GM19372 (cell line): ENCODE data around the gene MTG2.

Experiments
- ATAC-seq: cut with Tn5 transposase; IDR thresholded peaks from one replicate; pipeline ENCODE4 v1.9.1; 2021; ENCODE audit warnings: mild to moderate bottlenecking, low read depth, moderate library complexity; ENCODE audit not compliant: unreplicated experiment

Gene MTG2

DNA sequence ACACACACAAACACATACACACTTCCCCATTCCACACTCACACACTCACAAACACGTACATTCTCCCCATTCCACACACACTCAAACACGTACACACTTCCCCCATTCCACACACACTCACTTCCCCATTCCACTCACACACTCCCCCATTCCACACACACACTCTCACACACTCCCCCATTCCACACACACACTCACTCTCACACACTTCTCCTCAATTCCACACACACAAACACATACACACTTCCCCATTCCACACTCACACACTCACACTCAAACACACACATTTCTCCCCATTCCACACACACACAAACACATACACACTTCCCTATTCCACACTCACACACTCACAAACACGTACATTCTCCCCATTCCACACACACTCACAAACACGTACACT lies 46.8 kb downstream of the MTG2 start:
- ATAC-seq = no peak

DNA sequence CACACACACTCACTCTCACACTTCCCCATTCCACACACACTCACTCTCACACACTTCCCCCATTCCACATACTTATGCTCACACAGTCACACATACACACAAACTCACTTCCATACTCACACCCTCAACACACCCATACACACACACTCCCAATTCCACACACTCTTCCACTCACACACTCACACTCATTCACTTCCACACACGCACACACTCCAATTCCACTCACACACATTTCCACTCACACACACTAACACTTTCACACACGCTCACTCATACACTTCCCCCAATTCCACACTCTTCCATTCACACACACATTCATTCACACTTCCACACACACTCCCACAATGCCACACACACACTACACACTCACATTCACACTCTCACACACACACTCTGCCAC lies 47.4 kb downstream of the MTG2 start:
- no peak for ATAC-seq

DNA sequence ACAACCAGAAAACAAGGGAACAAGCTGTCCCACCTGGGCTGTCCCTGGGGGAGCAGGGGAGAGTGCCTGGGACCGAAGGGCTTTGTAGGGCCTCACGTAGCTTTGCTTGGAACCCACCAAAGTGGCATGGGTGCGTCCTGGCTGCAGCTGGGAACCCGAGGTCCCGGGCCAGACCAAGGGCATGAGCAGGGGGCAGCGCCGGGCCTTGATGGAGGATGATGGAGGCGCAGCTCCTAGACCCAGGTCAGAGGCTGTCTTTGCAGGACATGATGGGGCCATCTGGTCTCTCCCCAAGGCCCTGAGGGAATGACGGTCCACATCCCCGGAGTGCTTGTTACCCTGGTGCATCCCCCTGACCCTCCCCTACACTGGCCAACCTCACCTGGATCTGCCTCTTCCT lies 47.9 kb downstream of the MTG2 start:
- ATAC-seq = no peak

DNA sequence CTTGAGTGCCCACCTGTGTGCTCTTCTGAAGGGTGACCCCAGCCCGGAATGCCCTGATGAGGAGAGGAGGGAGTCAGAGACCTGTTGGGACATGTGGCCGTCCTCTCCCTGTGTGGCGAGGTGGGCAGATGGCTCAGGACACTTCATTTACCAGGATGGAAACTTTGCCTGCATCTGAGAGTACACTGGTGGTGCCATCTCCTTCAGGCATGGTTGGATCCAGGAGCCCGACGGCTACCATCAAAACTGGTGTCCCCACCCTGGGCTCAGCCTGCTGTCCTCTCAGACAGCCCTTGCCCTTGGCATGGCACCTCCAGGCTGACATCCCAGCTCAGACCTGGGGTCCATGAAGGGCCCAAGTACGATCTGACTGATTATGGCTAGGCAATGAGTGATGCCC lies 48.5 kb downstream of the MTG2 start:
- ATAC-seq = no peak

- ATAC-seq = no peak
Observed at GRCh38 chr20:62232194-62232593, 49.4 kb downstream of the MTG2 start.

DNA sequence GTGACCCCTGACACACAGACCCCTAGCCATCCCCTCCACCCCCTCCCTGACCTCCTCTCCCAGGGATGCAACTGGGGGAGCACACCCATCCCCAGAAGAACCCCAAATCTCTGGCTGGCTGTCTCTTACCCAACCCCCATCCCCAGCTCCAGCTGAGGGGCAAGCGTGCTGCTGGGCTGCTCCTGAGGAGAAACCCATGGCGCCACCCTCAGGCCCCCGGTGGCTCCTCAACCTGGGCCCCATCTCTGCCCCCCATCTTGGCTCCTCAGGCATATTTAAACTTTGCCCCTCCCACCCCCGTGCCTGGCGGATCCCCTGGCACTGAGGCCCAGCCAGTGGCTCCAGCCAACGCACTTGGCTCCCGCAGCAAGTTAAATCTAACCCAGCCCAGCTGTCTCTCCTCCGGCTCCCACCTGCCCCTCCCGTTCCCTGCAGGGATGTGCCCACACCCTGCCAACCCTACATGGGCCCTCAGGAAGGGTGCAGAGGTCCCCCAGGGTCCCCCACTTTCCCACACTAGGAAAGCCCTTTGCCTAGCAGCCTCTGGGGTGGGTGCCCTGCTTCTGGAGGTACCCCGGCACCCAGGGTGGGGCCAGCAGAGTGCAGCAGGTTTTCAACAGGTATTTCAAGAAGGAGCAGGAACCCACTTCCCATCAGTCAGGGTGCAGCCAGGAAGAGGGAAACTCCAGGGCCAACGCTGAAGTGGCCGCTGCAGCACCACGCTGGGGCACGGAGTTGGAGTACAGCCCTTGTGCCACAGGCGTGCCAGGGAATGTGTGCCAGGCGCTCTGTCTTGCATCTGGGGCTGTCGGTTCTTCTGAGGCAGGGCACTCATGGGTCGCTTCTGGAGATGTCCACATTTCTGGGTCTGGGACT lies 50.2 kb downstream of the MTG2 start:
- no peak for ATAC-seq

- ATAC-seq = no peak
Observed at GRCh38 chr20:62233684-62234083, 50.9 kb downstream of the MTG2 start.

DNA sequence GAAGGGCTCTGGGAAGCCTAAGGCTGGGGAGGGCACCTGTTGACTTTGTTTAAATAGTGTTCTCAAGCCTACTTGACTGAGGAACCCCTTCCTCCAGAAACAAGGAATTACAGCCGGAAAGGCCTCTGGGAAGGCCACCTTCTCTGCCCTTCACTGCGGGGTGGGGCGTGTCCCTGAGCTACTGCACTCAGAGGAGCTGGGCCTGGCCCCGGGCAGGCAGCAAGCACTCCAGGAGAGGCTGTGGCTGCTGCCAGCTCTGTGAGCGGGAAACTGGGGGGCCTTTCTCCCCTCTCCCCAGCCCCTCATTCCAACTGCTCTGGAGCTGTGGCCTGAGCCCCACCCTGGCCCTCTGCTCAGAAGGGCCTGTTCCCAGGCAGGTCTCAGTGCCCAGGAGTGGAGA lies 51.5 kb downstream of the MTG2 start:
- no peak for ATAC-seq

- no peak for ATAC-seq
Observed at GRCh38 chr20:62235001-62235776, 52.4 kb downstream of the MTG2 start.

GRCh38 chr20:62235777-62236157 lies 52.9 kb downstream of the MTG2 start:
- no peak for ATAC-seq

- no peak for ATAC-seq
Observed at GRCh38 chr20:62236200-62236599, 53.4 kb downstream of the MTG2 start.

DNA sequence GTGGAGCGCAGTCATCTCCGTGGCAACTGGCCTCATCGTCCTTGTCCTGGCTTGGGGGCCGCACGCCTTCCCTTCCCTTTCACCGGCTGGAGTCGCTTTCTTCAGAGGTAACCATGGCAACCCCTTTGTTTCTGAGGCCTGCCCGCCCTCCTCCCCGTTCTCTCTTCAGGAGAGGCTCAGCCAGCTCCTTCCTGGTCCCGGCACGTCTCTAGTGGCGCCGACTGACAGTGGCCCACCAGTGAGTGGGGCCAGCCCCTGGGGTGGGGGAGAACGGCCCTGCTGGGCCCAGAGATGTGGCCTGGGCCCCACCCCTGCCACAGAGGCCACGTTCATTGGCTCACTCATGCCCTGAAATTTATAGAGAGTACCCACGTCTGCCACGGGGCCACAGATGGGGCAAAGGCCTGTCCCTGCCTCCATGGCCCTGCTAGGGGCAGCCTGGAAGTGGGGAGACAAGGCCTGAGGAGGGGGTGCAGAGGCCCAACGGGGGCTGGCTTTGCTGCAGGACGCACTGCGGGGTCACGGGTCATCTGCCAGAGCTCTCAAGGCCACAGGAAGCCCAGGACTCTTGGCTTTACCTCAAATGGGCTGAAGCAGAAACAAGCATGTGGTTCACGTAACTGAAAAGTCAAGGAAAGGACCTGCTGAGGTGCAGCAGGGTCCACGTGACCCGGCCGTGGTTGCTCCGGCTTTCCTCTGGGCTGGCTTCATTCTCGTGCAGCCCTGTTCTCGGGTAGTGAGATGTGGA lies 54.1 kb downstream of the MTG2 start:
- no peak for ATAC-seq

DNA sequence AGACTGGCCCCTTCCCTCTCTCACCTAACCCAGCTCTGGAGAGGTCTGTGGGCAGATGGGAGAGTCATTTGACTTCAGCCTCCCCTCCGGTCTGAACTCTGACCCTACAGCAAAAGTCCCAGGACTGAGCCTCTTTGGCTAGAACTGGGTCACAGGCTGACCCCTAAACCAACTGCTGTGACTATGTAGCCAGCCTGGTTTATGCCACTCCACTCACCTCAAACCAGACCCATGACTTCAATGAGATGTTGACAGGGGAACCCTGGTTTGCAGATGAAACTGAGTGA lies 54.6 kb downstream of the MTG2 start:
- ATAC-seq = no peak

GRCh38 chr20:62237801-62238568 lies 55.2 kb downstream of the MTG2 start, which contains the start of gene OSBPL2:
Gene OSBPL2, plus strand, starts transcription at chr20:62238521. Its CDS starts 17,664 bp downstream, at chr20:62256185.
- peak; percentile 89 for ATAC-seq

GRCh38 chr20:62238569-62239277 lies 55.9 kb downstream of the MTG2 start:
- no peak for ATAC-seq

DNA sequence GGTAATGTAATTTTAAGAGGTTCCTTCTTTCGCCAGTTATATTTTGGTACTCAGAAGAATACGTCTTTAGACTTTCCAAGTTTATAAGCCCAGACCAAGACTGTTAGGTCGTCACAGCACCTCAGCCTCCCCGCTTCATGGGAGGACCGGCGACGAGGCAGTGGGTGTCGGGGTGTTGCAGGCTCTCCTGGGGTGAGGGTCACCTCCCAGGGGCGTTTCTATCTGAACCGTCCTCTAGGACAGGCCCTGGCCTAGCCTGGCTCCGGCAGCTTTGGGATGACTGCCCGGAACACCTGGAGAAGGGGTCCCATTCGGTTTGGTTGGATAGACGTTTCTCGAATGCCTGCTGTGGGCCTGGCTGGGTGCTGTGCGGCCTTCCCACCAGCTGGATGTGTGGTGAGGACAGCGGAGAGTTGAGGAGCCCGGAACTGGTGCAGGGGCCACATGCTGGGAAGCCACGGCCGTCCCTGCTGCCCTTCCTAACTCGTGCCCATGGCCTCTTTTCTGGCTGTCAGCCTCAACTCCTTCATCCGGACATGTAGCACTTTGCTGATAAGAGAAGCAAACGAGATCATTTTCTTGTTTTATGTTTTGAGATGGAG lies 56.6 kb downstream of the MTG2 start:
- no peak for ATAC-seq

DNA sequence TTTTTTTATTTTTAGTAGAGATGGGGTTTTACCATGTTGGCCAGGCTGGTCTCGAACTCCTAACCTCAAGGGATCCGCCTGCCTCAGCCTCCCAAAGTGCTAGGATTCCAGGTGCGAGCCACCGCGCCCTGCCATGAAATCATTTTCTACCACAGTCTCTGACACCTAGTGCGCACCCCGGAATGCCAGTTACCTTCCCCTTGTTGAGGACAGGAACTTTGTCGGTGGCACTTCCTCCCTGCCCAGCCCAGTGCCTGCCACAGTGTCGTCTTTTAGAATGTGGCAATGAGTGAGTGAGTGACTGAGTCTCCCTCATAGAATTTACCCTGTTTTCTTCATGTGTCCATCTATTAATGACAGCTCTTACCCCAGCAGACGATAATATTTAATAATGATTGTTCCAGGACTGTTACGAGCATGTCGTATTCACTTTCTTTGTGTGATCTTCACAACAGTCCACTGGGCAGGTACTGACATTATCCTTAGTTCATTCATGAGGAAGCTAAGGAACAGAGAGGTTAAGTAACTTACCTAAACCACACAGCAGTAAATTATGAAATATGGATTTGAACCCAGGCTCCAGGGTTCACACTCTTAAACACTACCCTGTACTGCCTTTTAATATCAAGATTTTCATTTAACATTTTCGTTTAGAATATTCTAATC lies 57.3 kb downstream of the MTG2 start:
- no peak for ATAC-seq

- ATAC-seq = no peak
Observed at GRCh38 chr20:62241506-62241905, 58.7 kb downstream of the MTG2 start.

GRCh38 chr20:62242176-62242575 lies 59.3 kb downstream of the MTG2 start:
- ATAC-seq = no peak
